Lung (tissue), 16 donors: Measurements from ENCODE around the gene TEX30. TPM values are rescaled to one million over a fixed set of nuclear protein-coding genes. Genes with fewer than 3 reads are reported as not detected.

Experiments
- ATAC-seq: fragments of 200-7000 bp; cut with Tn5 transposase; one replicate; pipeline ENCODE4 v1.9.1; 2020; ENCODE audit warnings: moderate number of reproducible peaks; ENCODE audit not compliant: insufficient read depth, low FRiP score
- DNase-seq, 3 donors: peaks; one replicate each; pipeline ENCODE4 v3.0.0-alpha.2; 2013 to 2017
- H3K27ac ChIP-seq, 2 donors: one replicate each; pipeline ENCODE4 v1.5.1; 2013; ENCODE audit warnings: mild to moderate bottlenecking in 2 of 2, moderate library complexity in 2 of 2, control low read depth in 1 of 2, inconsistent platforms in 1 of 2, low read depth in 1 of 2, low read length in 1 of 2
- H3K27me3 ChIP-seq, 3 donors: one replicate each; pipeline ENCODE4 v1.5.1; 2013; ENCODE audit warnings: low read length in 2 of 3; ENCODE audit not compliant: control insufficient read depth in 3 of 3, insufficient read depth in 3 of 3
- H3K36me3 ChIP-seq, 4 donors: one replicate each; pipeline ENCODE4 v1.5.1; 2013; ENCODE audit warnings: low read length in 4 of 4, mild to moderate bottlenecking in 1 of 4, moderate library complexity in 1 of 4; ENCODE audit not compliant: control insufficient read depth in 4 of 4, insufficient read depth in 4 of 4
- H3K4me1 ChIP-seq, 5 donors: one replicate each; pipeline ENCODE4 v1.5.1; 2013; ENCODE audit warnings: low read length in 5 of 5, mild to moderate bottlenecking in 2 of 5, moderate library complexity in 1 of 5; ENCODE audit not compliant: control insufficient read depth in 5 of 5, insufficient read depth in 5 of 5
- H3K4me3 ChIP-seq: one replicate; pipeline ENCODE4 v1.5.1; 2013; ENCODE audit warnings: mild to moderate bottlenecking, control low read depth, moderate library complexity
- H3K9ac ChIP-seq, 2 donors: one replicate each; pipeline ENCODE4 v1.5.1; 2013; ENCODE audit warnings: low read length in 2 of 2, control low read depth in 1 of 2; ENCODE audit not compliant: insufficient read depth in 1 of 2
- H3K9me3 ChIP-seq, 4 donors: one replicate each; pipeline ENCODE4 v1.5.1; 2013; ENCODE audit warnings: low read length in 3 of 4, mild to moderate bottlenecking in 1 of 4, moderate library complexity in 1 of 4; ENCODE audit not compliant: control insufficient read depth in 4 of 4, insufficient read depth in 3 of 4
- WGBS, 2 donors: extraction: QIAGEN DNeasy Blood & Tissue Kit; methylation state at CpG; one replicate each; pipeline ENCODE4 v1.1.7; 2013; 5-methylcytosine and 5-hydroxymethylcytosine counted together
- long read RNA-seq, 5 donors: transcript quantifications; one replicate each; lab custom pipeline, GENCODE V29; 2026
- polyA plus RNA-seq, 2 donors: library from polyadenylated mRNA; stranded (reverse); fragments of 200-250 nt; gene quantifications; one replicate each; pipeline ENCODE4 v1.2.1, GENCODE V29; 2013
- total RNA-seq, 2 donors: library from RNA; depleted of rRNA in 1 of 2; stranded (reverse); fragments of >200 nt in 1 of 2; gene quantifications; one replicate each; pipeline ENCODE4 v1.2.1, GENCODE V29; 2014 to 2021
- TF ChIP-seq, protein P1 (sequence below): IDR thresholded peaks from 2 replicates; pipeline ENCODE4 v1.5.1; 2012; ENCODE audit warnings: mild to moderate bottlenecking; ENCODE audit errors: control extremely low read depth, extremely low read depth
- donor health status: control.
- donor health status: control.
- donor health status: Bipolar disorder and iron deficiency.
- donor health status: healthy.
- donor health status: DM: yes; HTN: yes; CAD: no.

TEX30 gene
- total RNA-seq (10 to 100 TPM in 1 of 2 donors, 1 to 10 TPM in 1; 5.1 to 10.2 TPM), polyA plus RNA-seq (10 to 100 TPM in 1 of 2 donors, 1 to 10 TPM in 1; 6.9 to 12.4 TPM)
- long read RNA-seq, donor 1, transcript TEX30-206 (6 exons, 1,165 nt) = major isoform, 8 of 14 reads
- long read RNA-seq, donor 1, partial matches to known transcripts = 0 of 14 reads
- long read RNA-seq, donor 1, other reads (novel, unspliced or antisense) = 0 of 14 reads
- long read RNA-seq, donor 2, partial matches to known transcripts = 0 of 2 reads
- long read RNA-seq, donor 2, other reads (novel, unspliced or antisense) = 0 of 2 reads
- long read RNA-seq, donor 3, partial matches to known transcripts = 0 of 3 reads
- long read RNA-seq, donor 3, other reads (novel, unspliced or antisense) = 0 of 3 reads
- long read RNA-seq, donor 4, partial matches to known transcripts = 5 of 13 reads
- long read RNA-seq, donor 4, other reads (novel, unspliced or antisense) = 0 of 13 reads
- long read RNA-seq, donor 5, transcript TEX30-206 (6 exons, 1,165 nt) = major isoform, 9 of 26 reads
- long read RNA-seq, donor 5, partial matches to known transcripts = 8 of 26 reads
- long read RNA-seq, donor 5, other reads (novel, unspliced or antisense) = 0 of 26 reads

DNA sequence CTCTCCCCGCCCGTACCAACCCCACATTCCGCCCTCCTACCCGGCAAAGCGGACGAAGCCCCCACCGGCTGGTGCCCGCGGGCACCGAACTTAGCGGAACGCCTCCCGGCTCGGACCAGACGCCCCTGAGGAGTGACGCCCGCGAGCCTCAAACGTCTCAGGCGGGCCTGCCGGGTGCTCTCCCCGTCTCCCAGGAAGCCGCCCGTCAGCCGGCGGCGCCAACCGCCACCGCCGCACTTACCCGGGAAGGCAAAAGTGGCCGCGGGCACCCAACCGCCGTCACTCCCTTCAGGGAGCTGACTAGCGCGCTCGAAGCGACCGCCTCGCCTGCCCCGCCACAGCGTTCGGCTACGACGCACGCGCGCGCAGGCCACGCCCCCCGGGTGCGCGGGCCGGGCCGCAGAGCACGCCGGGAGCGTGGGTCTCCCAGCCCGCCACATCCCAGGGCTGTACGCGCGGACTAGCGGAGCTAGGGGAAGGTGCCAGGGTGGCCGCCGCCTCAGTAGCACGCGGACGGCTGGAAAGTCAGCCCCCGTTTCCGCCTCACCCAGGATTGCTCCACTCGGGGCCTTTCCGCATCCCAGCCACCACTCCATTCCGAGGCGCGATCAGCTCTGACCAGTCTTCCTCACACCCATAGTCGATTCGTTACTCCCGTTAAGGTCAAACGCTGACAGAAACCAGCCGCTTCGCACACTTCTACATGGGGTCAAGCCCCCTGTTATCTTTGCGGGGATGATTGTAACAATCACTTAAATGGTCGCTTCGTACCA is at the start of gene TEX30:
TEX30 (minus strand) TSS at position 346 of the 773 bp plus-strand sequence. CDS start 3,760 bp downstream, outside the sequence.
- Histone ChIP-seq H3K36me3 (no peaks in the 10 kb centered on the region), H3K9ac (peak within 1 kb of the TSS; percentile 50 to 88), H3K27me3 (no peaks in the 10 kb centered on the region), H3K4me1 (peaks cover 0 to 13% (median 8%) of the 10 kb centered on the region in 5 donors), H3K27ac (peak within 1 kb of the TSS; percentile 85 to 88), H3K4me3 (peak within 1 kb of the TSS; percentile 79), H3K9me3 (no peaks in the 10 kb centered on the region)
- 2 to 3% methylated on average over 76 to 85 of the region's 85 CpGs for WGBS, 2 donors
- DNase-seq (peak; percentile 90 to 92 (median 90)), ATAC-seq (peak; percentile 99)
- TF ChIP-seq, protein P1, sequence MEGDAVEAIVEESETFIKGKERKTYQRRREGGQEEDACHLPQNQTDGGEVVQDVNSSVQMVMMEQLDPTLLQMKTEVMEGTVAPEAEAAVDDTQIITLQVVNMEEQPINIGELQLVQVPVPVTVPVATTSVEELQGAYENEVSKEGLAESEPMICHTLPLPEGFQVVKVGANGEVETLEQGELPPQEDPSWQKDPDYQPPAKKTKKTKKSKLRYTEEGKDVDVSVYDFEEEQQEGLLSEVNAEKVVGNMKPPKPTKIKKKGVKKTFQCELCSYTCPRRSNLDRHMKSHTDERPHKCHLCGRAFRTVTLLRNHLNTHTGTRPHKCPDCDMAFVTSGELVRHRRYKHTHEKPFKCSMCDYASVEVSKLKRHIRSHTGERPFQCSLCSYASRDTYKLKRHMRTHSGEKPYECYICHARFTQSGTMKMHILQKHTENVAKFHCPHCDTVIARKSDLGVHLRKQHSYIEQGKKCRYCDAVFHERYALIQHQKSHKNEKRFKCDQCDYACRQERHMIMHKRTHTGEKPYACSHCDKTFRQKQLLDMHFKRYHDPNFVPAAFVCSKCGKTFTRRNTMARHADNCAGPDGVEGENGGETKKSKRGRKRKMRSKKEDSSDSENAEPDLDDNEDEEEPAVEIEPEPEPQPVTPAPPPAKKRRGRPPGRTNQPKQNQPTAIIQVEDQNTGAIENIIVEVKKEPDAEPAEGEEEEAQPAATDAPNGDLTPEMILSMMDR = no peak

DNA sequence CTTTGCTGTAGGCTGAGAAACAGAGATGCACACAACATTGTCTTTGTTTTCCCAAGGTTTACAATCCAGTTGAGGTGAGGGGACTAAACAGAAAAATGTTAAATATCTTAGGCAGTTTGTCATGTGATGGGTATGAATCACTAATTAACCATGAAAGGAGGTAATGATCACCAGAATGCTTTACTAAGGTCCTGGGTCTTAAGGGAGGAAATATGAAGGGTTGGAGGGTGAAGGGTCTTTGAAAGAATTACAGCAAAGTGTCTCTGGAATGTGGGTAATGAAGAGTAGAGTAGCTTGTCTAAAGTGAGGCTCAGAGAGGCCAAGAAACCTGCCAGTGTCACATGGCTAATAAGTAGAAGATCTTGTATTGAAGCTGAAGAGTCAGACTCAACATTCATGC is 44.3 kb upstream of the TEX30 start:
- H3K9me3 ChIP-seq = no peaks in the 10 kb centered on the region
- H3K9ac ChIP-seq = no peak overlapping the region
- H3K4me1 ChIP-seq = peaks cover 0 to 4% (median 0%) of the 10 kb centered on the region in 5 donors
- peaks cover 5 to 33% (median 18%) of the 10 kb centered on the region in 4 donors for H3K36me3 ChIP-seq
- ATAC-seq = no peak
- DNase-seq = no peak
- TF ChIP-seq, protein P1 = no peak
- no peak overlapping the region for H3K4me3 ChIP-seq
- H3K27me3 ChIP-seq = no peaks in the 10 kb centered on the region
- no peak overlapping the region for H3K27ac ChIP-seq

DNA sequence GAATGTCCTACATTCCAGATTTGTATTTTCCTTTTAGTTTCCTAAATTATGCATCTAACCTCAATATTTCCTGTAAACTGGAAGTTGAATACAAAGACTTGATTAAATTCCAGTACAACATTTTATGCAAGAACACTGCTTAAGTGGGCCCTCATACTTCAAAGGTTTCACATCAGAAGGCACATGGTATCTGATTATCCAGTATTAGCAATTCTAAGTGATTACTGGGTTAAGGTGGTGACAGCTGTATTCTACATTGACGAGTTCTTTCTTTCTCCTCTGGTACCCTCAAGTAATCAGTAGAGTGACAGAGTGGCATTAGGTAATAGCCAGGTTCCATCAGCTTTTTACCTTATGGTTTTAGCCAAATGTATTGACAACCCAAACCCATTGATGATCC is 43.7 kb upstream of the TEX30 start:
- no peak for ATAC-seq
- WGBS, 2 donors = 85 to 100% methylated on average over 1 of the region's 1 CpG
- DNase-seq = no peak
- Histone ChIP-seq H3K9me3 (no peaks in the 10 kb centered on the region), H3K27ac (no peak overlapping the region), H3K27me3 (no peaks in the 10 kb centered on the region), H3K36me3 (peaks cover 5 to 27% (median 14%) of the 10 kb centered on the region in 4 donors), H3K4me1 (peaks cover 0 to 4% (median 0%) of the 10 kb centered on the region in 5 donors), H3K9ac (no peak overlapping the region), H3K4me3 (no peak overlapping the region)
- TF ChIP-seq, protein P1 = no peak
